Astrocyte (in vitro differentiated cells and primary cell): ENCODE data around the gene ARID5A. TPM values are rescaled to one million over a fixed set of nuclear protein-coding genes. Genes with fewer than 3 reads are reported as not detected.

Experiments used
- DNase-seq: peaks from one replicate; pipeline ENCODE4 v3.0.0-alpha.2; 2010; ENCODE audit warnings: low read depth
- FAIRE-seq: peaks from 2 replicates; lab custom pipeline; 2011; peaks lifted over from hg19 to GRCh38; lab: Jason Lieb, UNC
- H2AFZ ChIP-seq: 2 replicates; pipeline ENCODE4 v1.6.0; 2012; ENCODE audit warnings: low read depth, low read length, inconsistent platforms
- H3K27ac ChIP-seq: 2 replicates; pipeline ENCODE4 v1.5.1; 2011; ENCODE audit warnings: low read depth, low read length, inconsistent platforms
- H3K27me3 ChIP-seq: 2 replicates; pipeline ENCODE4 v1.6.0; 2011; ENCODE audit warnings: low read length, inconsistent platforms; ENCODE audit not compliant: insufficient read depth
- H3K36me3 ChIP-seq: 2 replicates; pipeline ENCODE4 v1.5.1; 2011; ENCODE audit warnings: low read length, inconsistent platforms; ENCODE audit not compliant: insufficient read depth
- H3K4me1 ChIP-seq: 2 replicates; pipeline ENCODE4 v1.5.1; 2011; ENCODE audit warnings: low read length, inconsistent platforms; ENCODE audit not compliant: insufficient read depth
- H3K4me2 ChIP-seq: 2 replicates; pipeline ENCODE4 v1.6.0; 2012; ENCODE audit warnings: low read length, inconsistent platforms
- H3K4me3 ChIP-seq: 2 replicates; pipeline ENCODE4 v1.5.1; 2011; ENCODE audit warnings: low read depth, mild to moderate bottlenecking, low read length, inconsistent platforms; ENCODE audit not compliant: insufficient read depth
- H3K79me2 ChIP-seq: 2 replicates; pipeline ENCODE4 v1.6.0; 2012; ENCODE audit warnings: mild to moderate bottlenecking, low read length, inconsistent platforms; ENCODE audit not compliant: insufficient read depth
- H3K9ac ChIP-seq: 2 replicates; pipeline ENCODE4 v1.6.0; 2012; ENCODE audit warnings: mild to moderate bottlenecking, low read length, inconsistent platforms
- H3K9me3 ChIP-seq: 2 replicates; pipeline ENCODE4 v1.5.1; 2012; ENCODE audit warnings: low read depth, mild to moderate bottlenecking, low read length, inconsistent platforms; ENCODE audit not compliant: insufficient read depth
- H4K20me1 ChIP-seq: 2 replicates; pipeline ENCODE4 v1.6.0; 2012; ENCODE audit warnings: low read length, inconsistent platforms; ENCODE audit not compliant: insufficient read depth
- H3K27ac Mint-ChIP-seq: one replicate; pipeline ENCODE4 v1.8.0; 2021; ENCODE audit warnings: mild to moderate bottlenecking, mixed read lengths; ENCODE audit not compliant: unreplicated experiment
- H3K27me3 Mint-ChIP-seq: one replicate; pipeline ENCODE4 v1.8.0; 2021; ENCODE audit warnings: low read depth, mixed read lengths; ENCODE audit not compliant: unreplicated experiment
- H3K36me3 Mint-ChIP-seq: one replicate; pipeline ENCODE4 v1.8.0; 2021; ENCODE audit warnings: low read depth, mixed read lengths; ENCODE audit not compliant: unreplicated experiment
- H3K4me1 Mint-ChIP-seq: one replicate; pipeline ENCODE4 v1.8.0; 2021; ENCODE audit warnings: low read depth, mixed read lengths; ENCODE audit not compliant: unreplicated experiment
- H3K4me3 Mint-ChIP-seq: one replicate; pipeline ENCODE4 v1.8.0; 2021; ENCODE audit warnings: mild to moderate bottlenecking, moderate library complexity, mixed read lengths; ENCODE audit not compliant: unreplicated experiment
- H3K9me3 Mint-ChIP-seq: one replicate; pipeline ENCODE4 v1.8.0; 2021; ENCODE audit warnings: mild to moderate bottlenecking, mixed read lengths; ENCODE audit not compliant: unreplicated experiment
- CTCF ChIP-seq: IDR thresholded peaks from 2 replicates; pipeline ENCODE4 v1.5.1; 2011; ENCODE audit warnings: low read depth, mild to moderate bottlenecking, inconsistent platforms, low read length, moderate library complexity; ENCODE audit not compliant: insufficient read depth
- EZH2 ChIP-seq: IDR thresholded peaks from 2 replicates; pipeline ENCODE4 v1.6.1; 2012; ENCODE audit warnings: mild to moderate bottlenecking, low read length, inconsistent platforms; ENCODE audit not compliant: insufficient read depth
- total RNA-seq: library from RNA; stranded (reverse); gene quantifications from 2 replicates; pipeline ENCODE4 v1.2.1, GENCODE V29; 2021

Gene ARID5A
- total RNA-seq, 1 donor from 2014 or later = 11.8 TPM

GRCh38 chr2:96531872-96532505, 4.6 kb upstream of the ARID5A start:
- DNase-seq (peak; percentile 98), FAIRE-seq (peak; percentile 68)
- Histone ChIP-seq H3K36me3 (no peaks in the 10 kb centered on the region), H3K4me3 (peak overlapping the region; percentile 19), H3K79me2 (peaks cover 2% of the 10 kb centered on the region), H3K4me1 (peaks cover 41% of the 10 kb centered on the region), H3K9ac (peak overlapping the region; percentile 82), H3K27ac (peak overlapping the region; percentile 86), H3K4me2 (peak overlapping the region; percentile 84), H2AFZ (peak overlapping the region; percentile 74), H3K9me3 (no peaks in the 10 kb centered on the region), H4K20me1 (peaks cover under 1% of the 10 kb centered on the region), H3K27me3 (no peaks in the 10 kb centered on the region)
- peaks cover 17% of the 10 kb centered on the region for H3K4me1 Mint-ChIP-seq
- no peaks in the 10 kb centered on the region for H3K36me3 Mint-ChIP-seq
- H3K27me3 Mint-ChIP-seq = peaks cover 3% of the 10 kb centered on the region
- TF ChIP-seq CTCF (no peak), EZH2 (no peak)
- peak overlapping the region; percentile 50 for H3K4me3 Mint-ChIP-seq
- peak overlapping the region; percentile 75 for H3K27ac Mint-ChIP-seq
- no peaks in the 10 kb centered on the region for H3K9me3 Mint-ChIP-seq

- Histone ChIP-seq H3K79me2 (peaks cover 9% of the 10 kb centered on the region), H3K4me2 (peak overlapping the region; percentile 84), H3K4me3 (no peak overlapping the region), H3K9me3 (no peaks in the 10 kb centered on the region), H3K36me3 (no peaks in the 10 kb centered on the region), H3K9ac (peak overlapping the region; percentile 39), H2AFZ (peak overlapping the region; percentile 64), H4K20me1 (peaks cover 8% of the 10 kb centered on the region), H3K27me3 (no peaks in the 10 kb centered on the region), H3K4me1 (peaks cover 39% of the 10 kb centered on the region), H3K27ac (peak overlapping the region; percentile 61)
- peak overlapping the region; percentile 58 for H3K27ac Mint-ChIP-seq
- no peak overlapping the region for H3K4me3 Mint-ChIP-seq
- FAIRE-seq (no peak), DNase-seq (no peak)
- H3K36me3 Mint-ChIP-seq = no peaks in the 10 kb centered on the region
- no peaks in the 10 kb centered on the region for H3K9me3 Mint-ChIP-seq
- H3K27me3 Mint-ChIP-seq = peaks cover 2% of the 10 kb centered on the region
- H3K4me1 Mint-ChIP-seq = peaks cover 15% of the 10 kb centered on the region
- no peak for TF ChIP-seq CTCF
- no peak for TF ChIP-seq EZH2
Observed at GRCh38 chr2:96532641-96533291, 3.8 kb upstream of the ARID5A start.
